Panc1 (cell line): ENCODE measurements around the gene DMBX1. TPM values are rescaled to one million over a fixed set of nuclear protein-coding genes. Genes with fewer than 3 reads are reported as not detected.

ENCODE experiments used
- ATAC-seq: fragments of 200-7000 bp; cut with Tn5 transposase; 2 replicates; pipeline ENCODE4 v1.9.1; 2020; ENCODE audit warnings: mild to moderate bottlenecking, moderate library complexity
- BruUV-seq: library from RNA; stranded (reverse); fragments of 400-500 nt; replicated peaks from 2 replicates; lab custom pipeline; 2021; lab: Mats Ljungman, UMichigan
- CTCF ChIA-PET: fragments of 300-600 bp; sonication (Branson Sonifier 250); formaldehyde crosslinking; loops from one replicate; lab custom pipeline; 2022; ENCODE audit warnings: antibody characterized with exemption; lab: Charles Lee
- POLR2A ChIA-PET: fragments of 300-600 bp; sonication (Branson Sonifier 250); formaldehyde crosslinking; loops from one replicate; lab custom pipeline; 2022; ENCODE audit warnings: antibody characterized with exemption; lab: Charles Lee
- DNase-seq: peaks from one replicate; pipeline ENCODE4 v3.0.0-alpha.2; 2010; ENCODE audit warnings: low read depth, low spot score
- H3K27ac ChIP-seq: 2 replicates; pipeline ENCODE4 v1.5.1; 2011; ENCODE audit warnings: mild to moderate bottlenecking, low read length, inconsistent platforms
- H3K27me3 ChIP-seq: fragments of 200-500 bp; sonication (Bioruptor generic); 2 replicates; pipeline ENCODE4 v1.6.0; 2014; ENCODE audit warnings: low read length, inconsistent platforms; ENCODE audit not compliant: control insufficient read depth, insufficient read depth
- H3K36me3 ChIP-seq: fragments of 200-500 bp; sonication (Bioruptor generic); 2 replicates; pipeline ENCODE4 v1.5.1; 2014; ENCODE audit warnings: inconsistent platforms, mild to moderate bottlenecking, low read length, moderate library complexity; ENCODE audit not compliant: control insufficient read depth, insufficient read depth
- H3K4me1 ChIP-seq: 2 replicates; pipeline ENCODE4 v1.5.1; 2011; ENCODE audit warnings: inconsistent platforms, mild to moderate bottlenecking, low read length, moderate library complexity; ENCODE audit not compliant: control insufficient read depth, insufficient read depth
- H3K4me3 ChIP-seq, 2 experiments: 2 replicates each; pipeline ENCODE4 v1.5.1; 2011 to 2012; ENCODE audit warnings: low read depth in 2 of 2, low read length in 2 of 2, mild to moderate bottlenecking in 2 of 2, inconsistent platforms in 1 of 2, moderate library complexity in 1 of 2
- H3K9me3 ChIP-seq: fragments of 200-500 bp; sonication (Bioruptor generic); 2 replicates; pipeline ENCODE4 v1.5.1; 2014; ENCODE audit warnings: low read depth, mild to moderate bottlenecking, inconsistent platforms, low read length, moderate library complexity; ENCODE audit not compliant: control insufficient read depth, insufficient read depth
- CTCF ChIP-seq: fragments of 450-650 bp; IDR thresholded peaks from 2 replicates; pipeline ENCODE4 v1.5.1; 2017; ENCODE audit warnings: mild to moderate bottlenecking
- POLR2AphosphoS5 ChIP-seq: IDR thresholded peaks from 2 replicates; pipeline ENCODE4 v1.6.1; 2012; ENCODE audit warnings: mild to moderate bottlenecking, low read depth, low read length, moderate library complexity
- REST ChIP-seq, 2 experiments: IDR thresholded peaks; 2 replicates each; pipeline ENCODE4 v1.6.1; 2011 to 2012; ENCODE audit warnings: low read depth in 2 of 2, control low read depth in 1 of 2, low read length in 1 of 2, mild to moderate bottlenecking in 1 of 2, moderate library complexity in 1 of 2; ENCODE audit not compliant: insufficient read depth in 1 of 2
- SIN3A ChIP-seq: IDR thresholded peaks from 2 replicates; pipeline ENCODE4 v1.6.1; 2012; ENCODE audit warnings: low read depth, mild to moderate bottlenecking, low read length, moderate library complexity, borderline replicate concordance; ENCODE audit not compliant: insufficient read depth
- TCF7L2 ChIP-seq: IDR thresholded peaks from 2 replicates; pipeline ENCODE4 v1.6.1; 2011; ENCODE audit warnings: mild to moderate bottlenecking, low read depth, low read length, inconsistent platforms
- in situ Hi-C: cut with HindIII; loops from 2 replicates; pipeline ENCODE4 v1.10.0; 2016; ENCODE audit warnings: low sequenced_read_pairs, low pct_unique_long_range_greater_than_20kb
- intact Hi-C: fragments of 100-400 bp; cut with micrococcal nuclease; formaldehyde crosslinking; loops from one replicate; pipeline ENCODE4 v1.10.0; 2022; ENCODE audit not compliant: unreplicated experiment
- total RNA-seq: library from RNA; stranded (reverse); gene quantifications from one replicate; pipeline ENCODE4 v1.2.1, GENCODE V29; 2021; ENCODE audit not compliant: unreplicated experiment

DMBX1 gene
- total RNA-seq, 1 experiment from 2014 or later, result 0.05 TPM

- no peak for DNase-seq
- intact Hi-C loops, result no loop called here
- no TSS peak for BruUV-seq
- no peak for ATAC-seq
- H3K27ac ChIP-seq, result no peak overlapping the region
- TF ChIP-seq POLR2AphosphoS5, result no peak
- H3K9me3 ChIP-seq, result no peaks in the 10 kb centered on the region
- POLR2A ChIA-PET, result no interaction called here
- CTCF ChIA-PET, result no interaction called here
- no peak overlapping the region for H3K4me3 ChIP-seq
- H3K27me3 ChIP-seq, result no peaks in the 10 kb centered on the region
- H3K36me3 ChIP-seq, result no peaks in the 10 kb centered on the region
- no peaks in the 10 kb centered on the region for H3K4me1 ChIP-seq
- in situ Hi-C loops, result no loop called here
These were observed 17.0 kb upstream of the DMBX1 start for GRCh38 chr1:46472498-46473181.

GRCh38 chr1:46473991-46474390 is 15.6 kb upstream of the DMBX1 start:
- no peak overlapping the region for H3K27ac ChIP-seq
- TF ChIP-seq CTCF (no peak), SIN3A (no peak), POLR2AphosphoS5 (no peak), TCF7L2 (no peak), REST (IDR thresholded peaks at IDR 0.05; ENCODE audit: insufficient read depth in 1 of 2, low read depth in 2 of 2, low read length in 1 of 2) (no peak)
- no peaks in the 10 kb centered on the region for H3K27me3 ChIP-seq
- H3K9me3 ChIP-seq, result no peaks in the 10 kb centered on the region
- no peak overlapping the region for H3K4me3 ChIP-seq
- BruUV-seq, result no TSS peak
- H3K4me1 ChIP-seq, result no peaks in the 10 kb centered on the region
- POLR2A ChIA-PET, result no interaction called here
- intact Hi-C loops (no loop called here), in situ Hi-C loops (no loop called here)
- no peaks in the 10 kb centered on the region for H3K36me3 ChIP-seq
- DNase-seq (no peak), ATAC-seq (no peak)
- CTCF ChIA-PET, result interaction anchor here (0.6 kb wide), 1 partner anchor 39 kb away, joined by 3 read pairs; no protein-coding TSS in a partner anchor

GRCh38 chr1:46474570-46474969 is 15.1 kb upstream of the DMBX1 start:
- Histone ChIP-seq H3K9me3 (no peaks in the 10 kb centered on the region), H3K36me3 (no peaks in the 10 kb centered on the region), H3K4me1 (no peaks in the 10 kb centered on the region), H3K4me3 (no peak overlapping the region), H3K27me3 (no peaks in the 10 kb centered on the region), H3K27ac (no peak overlapping the region)
- intact Hi-C loops, result no loop called here
- no peak for DNase-seq
- ATAC-seq, result no peak
- POLR2A ChIA-PET, result no interaction called here
- TF ChIP-seq REST (IDR thresholded peaks at IDR 0.05; ENCODE audit: insufficient read depth in 1 of 2, low read depth in 2 of 2, low read length in 1 of 2) (no peak), POLR2AphosphoS5 (no peak), CTCF (no peak), TCF7L2 (no peak), SIN3A (no peak)
- in situ Hi-C loops, result no loop called here
- no TSS peak for BruUV-seq
- CTCF ChIA-PET, result interaction anchor here (0.6 kb wide), 1 partner anchor 39 kb away, joined by 3 read pairs; no protein-coding TSS in a partner anchor
